ENCODE results near the gene GLI3.

DNA sequence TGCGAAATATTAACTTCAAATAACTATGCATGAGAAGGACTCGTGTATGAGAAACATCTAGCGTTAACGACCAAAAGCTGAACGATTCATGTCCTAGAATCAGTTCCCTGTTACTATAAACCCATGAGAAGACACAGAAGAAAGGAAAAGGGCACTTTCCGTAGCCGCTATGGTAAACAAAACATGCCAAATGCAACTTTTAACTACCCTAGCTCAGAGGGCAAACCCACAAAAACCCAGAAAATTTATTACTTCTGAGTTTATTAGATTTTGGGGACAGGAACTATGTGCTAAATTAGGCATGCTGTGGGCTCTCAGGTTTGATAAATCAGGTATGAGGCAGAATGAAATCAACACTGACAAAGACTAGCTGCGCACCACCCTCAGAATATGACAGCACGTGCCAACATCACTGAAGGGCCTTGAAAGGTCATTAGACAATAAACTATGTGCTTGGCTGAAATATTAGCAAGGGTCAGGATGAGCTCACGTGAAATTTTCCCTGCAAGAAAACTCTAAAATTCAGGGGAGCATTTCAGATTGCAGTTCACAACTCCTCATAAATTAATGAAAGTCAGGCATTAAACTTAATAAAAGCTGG is 102.6 kb downstream of the GLI3 start:
- TF ChIP-seq POLR2AphosphoS5 (IDR thresholded peaks at IDR 0.05; ENCODE audit: low read depth, low read length), result no peak
- TF ChIP-seq POLR2A (IDR thresholded peaks at IDR 0.05; ENCODE audit: low read depth, low read length), result no peak

Data from GM12892 (cell line).